RWPE2 (cell line): ENCODE measurements around the gene ZFR2.

Source experiments
- ATAC-seq: fragments of 200-7000 bp; cut with Tn5 transposase; 3 replicates; pipeline ENCODE4 v1.9.1; 2021; ENCODE audit warnings: low read depth
- DNase-seq: peaks from one replicate; pipeline ENCODE4 v3.0.0-alpha.2; 2020; ENCODE audit warnings: low spot score
- H3K27ac ChIP-seq: fragments of 450-650 bp; 2 replicates; pipeline ENCODE4 v1.5.1; 2017; ENCODE audit warnings: mild to moderate bottlenecking; ENCODE audit not compliant: poor library complexity, severe bottlenecking
- H3K27me3 ChIP-seq: fragments of 250-450 bp; sonication (Bioruptor Pico); 2 replicates; pipeline ENCODE4 v1.5.1; 2021; ENCODE audit warnings: mild to moderate bottlenecking, moderate library complexity; ENCODE audit not compliant: insufficient read depth, poor library complexity, severe bottlenecking
- H3K36me3 ChIP-seq: fragments of 250-450 bp; sonication (Bioruptor Pico); 2 replicates; pipeline ENCODE4 v1.5.1; 2020; ENCODE audit warnings: low read depth, mild to moderate bottlenecking, moderate library complexity
- H3K4me1 ChIP-seq: fragments of 250-450 bp; sonication (Bioruptor Pico); 2 replicates; pipeline ENCODE4 v1.5.1; 2021; ENCODE audit warnings: mild to moderate bottlenecking, moderate library complexity; ENCODE audit not compliant: insufficient read depth, poor library complexity, severe bottlenecking
- H3K4me3 ChIP-seq: fragments of 250-450 bp; sonication (Bioruptor Pico); 2 replicates; pipeline ENCODE4 v1.5.1; 2021; ENCODE audit warnings: mild to moderate bottlenecking, moderate library complexity; ENCODE audit not compliant: severe bottlenecking
- H3K9me3 ChIP-seq: fragments of 250-450 bp; sonication (Bioruptor Pico); 2 replicates; pipeline ENCODE4 v1.5.1; 2021; ENCODE audit warnings: mild to moderate bottlenecking, moderate library complexity; ENCODE audit not compliant: severe bottlenecking
- CTCF ChIP-seq: fragments of 450-650 bp; IDR thresholded peaks from one replicate; pipeline ENCODE4 v1.5.1; 2017; ENCODE audit warnings: mild to moderate bottlenecking, moderate library complexity; ENCODE audit not compliant: poor library complexity, severe bottlenecking

Gene ZFR2

DNA sequence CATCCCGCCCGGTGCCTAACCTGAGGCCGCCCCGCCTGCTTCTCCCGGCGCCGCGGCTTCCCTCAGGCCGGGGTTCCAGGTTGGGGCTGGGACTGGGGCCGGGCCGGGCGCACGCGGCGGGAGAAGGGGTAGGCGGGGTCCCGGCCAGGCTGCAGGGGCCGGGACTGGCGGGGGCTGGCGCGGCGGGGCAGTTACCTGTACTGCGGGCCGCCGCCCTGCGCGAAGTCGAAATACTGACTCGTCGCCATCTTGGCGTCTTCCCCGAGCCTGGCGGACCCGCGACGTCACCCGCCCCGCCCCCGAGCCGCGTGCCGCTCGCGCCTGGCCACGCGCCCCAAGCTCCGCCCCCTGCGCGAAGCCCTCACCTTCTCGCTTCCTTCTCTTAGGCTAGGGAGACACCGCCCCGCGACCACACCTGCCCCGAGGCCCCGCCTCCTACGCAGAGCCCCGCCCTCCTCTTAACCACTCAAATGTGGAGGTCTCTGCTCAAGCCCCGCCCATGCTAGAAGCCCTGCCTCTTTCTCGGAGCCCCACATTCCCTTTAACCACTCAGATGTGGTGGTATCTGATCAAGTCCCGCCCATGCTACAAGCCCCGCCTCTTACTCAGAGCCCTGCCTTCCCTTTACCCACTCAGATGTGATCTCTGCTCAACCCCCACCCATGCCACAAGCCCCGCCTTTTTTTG is at the start of gene ZFR2:
Gene ZFR2 (minus strand): TSS at position 269 of the 687 bp plus-strand sequence. CDS start 21 bp downstream, at position 248.
- ATAC-seq = no peak
- DNase-seq = no peak

DNA sequence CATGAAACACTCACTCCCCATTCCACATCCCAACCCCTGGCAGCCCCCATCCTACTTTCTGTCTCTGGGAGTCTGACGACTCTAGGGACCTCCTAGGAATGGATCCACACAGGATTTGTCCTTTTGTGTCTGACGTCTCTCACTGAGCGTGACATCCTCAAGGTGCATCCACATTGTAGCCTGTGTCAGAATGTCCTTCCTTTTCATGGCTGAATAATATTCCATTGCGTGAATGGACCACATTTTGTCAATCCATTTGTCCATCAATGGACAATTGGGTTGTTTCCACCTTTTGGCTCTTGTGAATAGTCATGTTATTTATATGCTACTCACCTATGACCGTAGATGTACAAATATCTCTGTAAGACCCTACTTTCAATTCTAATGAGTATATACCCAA is 47.2 kb upstream of the ZFR2 start:
- no peak for TF ChIP-seq CTCF
- Histone ChIP-seq H3K4me1 (no peaks in the 10 kb centered on the region), H3K4me3 (no peak overlapping the region), H3K9me3 (no peaks in the 10 kb centered on the region), H3K27ac (no peak overlapping the region), H3K27me3 (no peaks in the 10 kb centered on the region), H3K36me3 (no peaks in the 10 kb centered on the region)
- ATAC-seq (no peak), DNase-seq (no peak)

More for the DNA sequence above, at the start of gene ZFR2:
- H3K9me3 ChIP-seq = no peaks in the 10 kb centered on the region
- no peaks in the 10 kb centered on the region for H3K4me1 ChIP-seq
- no peak within 1 kb of the TSS for H3K27ac ChIP-seq
- no peaks in the 10 kb centered on the region for H3K36me3 ChIP-seq
- peaks cover 33% of the 10 kb centered on the region for H3K27me3 ChIP-seq
- no peak for TF ChIP-seq CTCF
- no peak within 1 kb of the TSS for H3K4me3 ChIP-seq

- Histone ChIP-seq H3K4me1 (no peaks in the 10 kb centered on the region), H3K9me3 (peaks cover 2% of the 10 kb centered on the region), H3K27ac (no peak overlapping the region), H3K4me3 (no peak overlapping the region), H3K36me3 (no peaks in the 10 kb centered on the region), H3K27me3 (no peaks in the 10 kb centered on the region)
- no peak for ATAC-seq
- no peak for TF ChIP-seq CTCF
- no peak for DNase-seq
Observed at GRCh38 chr19:3914199-3914598, 45.4 kb upstream of the ZFR2 start.

DNA sequence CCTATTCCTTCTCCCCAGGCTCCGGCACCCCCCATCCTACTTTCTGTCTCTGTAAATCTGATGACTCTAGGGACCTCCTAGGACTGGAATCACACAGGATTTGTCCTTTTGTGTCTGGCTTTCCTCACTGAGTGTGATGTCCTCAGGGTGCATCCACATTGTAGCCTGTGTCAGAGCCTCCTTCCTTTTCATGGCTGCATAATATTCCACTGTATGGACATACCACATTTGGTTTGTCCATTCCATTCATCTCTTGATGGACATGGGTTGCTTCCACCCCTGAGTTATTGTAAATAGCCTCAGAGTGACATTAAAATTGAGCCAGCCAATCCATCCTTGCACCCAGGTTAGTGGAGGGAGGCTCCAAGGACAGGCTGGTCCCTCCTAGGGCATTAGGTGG is 41.3 kb upstream of the ZFR2 start:
- Histone ChIP-seq H3K9me3 (peaks cover 2% of the 10 kb centered on the region), H3K4me1 (no peaks in the 10 kb centered on the region), H3K27ac (no peak overlapping the region), H3K36me3 (no peaks in the 10 kb centered on the region), H3K27me3 (no peaks in the 10 kb centered on the region), H3K4me3 (no peak overlapping the region)
- DNase-seq (no peak), ATAC-seq (no peak)
- no peak for TF ChIP-seq CTCF

DNA sequence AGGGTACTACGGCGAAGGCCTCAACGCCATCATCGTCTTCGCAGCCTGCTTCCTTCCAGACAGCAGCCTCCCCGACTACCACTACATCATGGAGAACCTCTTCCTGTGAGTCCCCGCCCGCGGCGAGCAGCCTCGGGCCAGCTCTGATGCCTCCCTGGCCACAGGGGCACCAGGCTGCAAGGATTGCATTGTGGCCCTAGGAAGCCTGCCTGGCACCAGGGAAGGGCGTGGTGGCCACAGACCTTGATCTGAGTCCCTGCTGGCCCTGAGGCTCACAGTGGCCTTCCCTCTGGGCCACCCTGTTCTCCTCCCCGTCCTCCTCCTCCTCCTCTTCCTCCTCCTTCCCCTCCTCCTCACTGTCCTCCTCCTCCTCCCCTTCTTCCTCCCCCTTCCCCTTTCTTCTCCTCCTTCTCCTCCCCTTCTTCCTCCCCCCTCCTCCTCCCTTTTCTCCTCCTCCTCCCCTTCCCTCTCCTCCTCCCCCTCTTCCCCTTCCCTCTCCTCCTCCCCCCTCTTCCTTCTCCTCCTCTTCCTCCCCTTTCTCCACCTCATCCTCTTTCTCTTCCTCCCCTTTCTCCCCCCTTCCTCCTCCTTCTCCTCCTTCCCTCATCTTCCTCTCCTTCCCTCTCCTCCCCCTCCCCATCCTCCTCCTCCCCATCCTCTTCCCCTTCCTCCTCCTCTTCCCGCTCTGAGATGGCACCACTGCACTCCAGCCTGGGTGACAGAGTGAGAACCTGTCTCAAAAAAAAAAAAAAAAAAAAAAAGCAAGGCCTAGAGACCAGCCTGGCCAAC is 39.6 kb upstream of the ZFR2 start:
- Histone ChIP-seq H3K4me3 (no peak overlapping the region), H3K4me1 (no peaks in the 10 kb centered on the region), H3K36me3 (no peaks in the 10 kb centered on the region), H3K27ac (no peak overlapping the region), H3K9me3 (peaks cover 2% of the 10 kb centered on the region), H3K27me3 (no peaks in the 10 kb centered on the region)
- ATAC-seq (no peak), DNase-seq (no peak)
- TF ChIP-seq CTCF = no peak
